HG02885 (cell line): Measurements from ENCODE around the gene UCHL3.
"Not testable (repeated sequence)": the region's sequence is repeated elsewhere in the genome, so short reads cannot be mapped to it uniquely, and the experiment has no call there.

Experiments used
- ATAC-seq: cut with Tn5 transposase; IDR thresholded peaks from one replicate; pipeline ENCODE4 v1.9.1; 2021; ENCODE audit warnings: mild to moderate bottlenecking; ENCODE audit not compliant: unreplicated experiment, poor library complexity

Gene UCHL3

DNA sequence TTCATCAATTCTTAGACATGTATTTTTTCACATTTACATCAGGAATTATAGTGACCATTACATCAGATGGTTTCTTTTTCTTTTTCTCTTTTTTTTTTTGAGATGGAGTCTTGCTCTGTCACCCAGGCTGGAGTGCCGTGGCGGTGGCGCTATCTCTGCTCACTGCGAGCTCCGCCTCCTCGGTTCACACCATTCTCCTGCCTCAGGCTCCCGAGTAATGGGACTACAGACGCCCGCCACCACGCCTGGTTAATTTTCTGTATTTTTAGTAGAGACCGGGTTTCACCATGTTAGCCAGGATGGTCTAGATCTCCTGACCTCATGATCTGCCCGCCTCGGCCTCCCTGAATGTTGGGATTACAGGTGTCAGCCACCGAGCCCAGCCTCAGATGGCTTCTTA, 4.2 kb upstream of the UCHL3 start:
- ATAC-seq: not testable (repeated sequence)

DNA sequence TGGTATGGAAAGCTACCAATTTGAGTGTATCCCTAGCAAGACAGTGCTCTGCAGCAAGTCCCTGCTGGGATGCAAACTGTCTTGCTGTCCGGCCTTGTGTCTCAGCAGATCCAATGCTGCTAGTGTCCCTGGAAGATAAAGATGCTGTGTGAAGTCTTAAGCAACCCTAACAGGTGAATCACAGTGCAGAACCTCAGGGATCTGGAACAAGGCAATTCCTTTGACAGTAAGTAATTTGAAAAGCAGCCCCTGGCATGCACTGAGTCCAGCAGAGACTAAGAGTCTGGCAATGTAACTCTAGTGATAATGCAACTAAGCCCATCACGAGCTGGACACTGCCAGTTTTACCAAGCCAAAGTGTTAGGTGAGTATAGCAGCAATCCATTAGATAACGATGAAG, 1.7 kb upstream of the UCHL3 start:
- ATAC-seq: no peak

DNA sequence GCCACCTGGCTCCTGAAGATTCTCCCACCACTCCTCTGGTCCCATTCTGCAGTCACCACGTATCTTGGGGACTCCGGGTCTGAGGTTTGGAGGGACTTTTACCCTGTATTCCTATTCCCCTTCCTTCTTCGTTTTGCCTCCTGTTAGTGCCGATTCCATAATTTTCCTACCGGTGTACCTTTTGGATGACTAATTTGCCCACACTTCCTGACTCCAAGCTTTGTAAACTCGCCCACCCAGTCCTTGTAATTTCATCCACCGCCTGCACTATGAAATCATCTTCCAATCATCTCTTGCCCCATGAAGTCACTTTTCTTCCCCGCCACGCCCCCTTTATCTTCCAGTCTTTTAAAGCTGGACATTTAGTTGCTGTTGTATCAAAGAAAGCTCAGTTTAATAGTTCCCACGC, 572 bp downstream of the UCHL3 start:
- ATAC-seq: peak; percentile 10

DNA sequence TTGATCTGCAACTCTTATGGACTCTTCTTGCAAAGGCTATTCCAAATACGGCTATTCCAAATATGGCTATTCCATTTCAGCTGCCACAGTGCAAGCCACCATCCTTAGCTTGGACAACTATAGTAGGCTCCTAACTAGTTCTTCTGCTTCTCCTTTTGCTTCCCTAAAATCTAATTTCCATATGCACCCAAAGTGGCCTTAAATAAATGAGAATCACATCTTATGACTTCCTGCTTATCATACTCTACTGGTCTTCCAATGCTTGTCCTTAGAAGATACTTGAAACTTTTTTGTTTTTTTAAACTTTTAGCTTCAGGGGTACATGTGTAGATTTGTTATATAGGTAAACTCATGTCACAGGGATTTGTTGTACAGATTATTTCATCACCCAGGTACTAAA, 4.9 kb downstream of the UCHL3 start:
- no peak for ATAC-seq

DNA sequence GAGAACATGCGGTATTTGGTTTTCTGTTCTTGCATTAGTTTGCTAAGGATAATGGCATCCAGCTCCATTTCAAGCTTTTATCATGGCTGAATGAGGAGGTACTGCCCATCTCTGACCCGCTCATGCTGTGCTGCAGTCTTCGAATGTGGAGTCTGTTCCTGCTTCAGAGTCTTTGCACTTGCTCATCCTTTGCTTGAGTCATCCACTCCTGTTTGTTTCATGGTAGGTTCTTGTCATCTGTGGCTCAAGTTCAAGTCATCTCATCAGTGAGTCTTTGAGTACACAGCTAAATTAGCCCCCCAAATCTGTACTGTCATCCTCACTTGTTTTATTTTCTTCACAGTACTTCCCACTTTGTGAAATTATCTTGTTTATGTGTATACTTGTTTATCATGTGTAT, 5.4 kb downstream of the UCHL3 start:
- ATAC-seq: no peak

DNA sequence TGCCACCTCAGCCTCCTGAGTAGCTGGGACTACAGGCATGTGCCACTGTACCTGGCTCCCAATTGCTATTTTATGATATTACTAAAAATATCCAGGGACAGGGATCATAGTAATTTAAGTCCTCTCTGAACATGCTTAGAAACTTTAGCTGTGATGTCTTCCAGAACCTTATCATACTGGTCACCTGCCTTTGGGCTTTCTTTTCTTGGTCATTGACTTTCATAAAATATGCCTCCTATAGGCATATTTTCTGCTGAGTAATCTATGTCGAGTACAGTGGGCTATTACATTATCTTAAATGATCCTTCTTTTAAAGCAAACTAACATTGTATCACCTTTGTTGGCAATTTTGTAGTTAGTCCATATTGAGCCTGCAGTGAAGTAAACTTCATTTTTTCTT, 6.2 kb downstream of the UCHL3 start:
- no peak for ATAC-seq

DNA sequence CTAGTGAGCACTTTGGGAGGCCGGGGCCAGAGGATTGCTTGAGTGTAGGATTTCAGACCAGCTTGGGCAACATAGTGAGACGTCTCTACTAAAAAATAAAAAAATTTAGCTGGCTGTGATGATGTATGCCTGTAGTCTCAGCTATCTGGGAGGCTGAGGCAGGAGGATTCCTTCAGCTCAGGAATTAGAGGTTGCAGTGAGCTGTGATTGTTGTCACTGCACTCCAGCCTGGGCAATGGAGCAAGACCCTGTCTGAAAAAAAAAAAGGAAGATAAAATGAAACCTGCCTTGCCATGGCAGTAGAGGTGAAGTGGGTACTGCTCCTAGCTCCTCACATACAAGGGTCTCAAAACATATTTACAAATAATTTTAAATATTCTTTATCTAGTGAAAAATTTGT, 7.4 kb downstream of the UCHL3 start:
- no peak for ATAC-seq

DNA sequence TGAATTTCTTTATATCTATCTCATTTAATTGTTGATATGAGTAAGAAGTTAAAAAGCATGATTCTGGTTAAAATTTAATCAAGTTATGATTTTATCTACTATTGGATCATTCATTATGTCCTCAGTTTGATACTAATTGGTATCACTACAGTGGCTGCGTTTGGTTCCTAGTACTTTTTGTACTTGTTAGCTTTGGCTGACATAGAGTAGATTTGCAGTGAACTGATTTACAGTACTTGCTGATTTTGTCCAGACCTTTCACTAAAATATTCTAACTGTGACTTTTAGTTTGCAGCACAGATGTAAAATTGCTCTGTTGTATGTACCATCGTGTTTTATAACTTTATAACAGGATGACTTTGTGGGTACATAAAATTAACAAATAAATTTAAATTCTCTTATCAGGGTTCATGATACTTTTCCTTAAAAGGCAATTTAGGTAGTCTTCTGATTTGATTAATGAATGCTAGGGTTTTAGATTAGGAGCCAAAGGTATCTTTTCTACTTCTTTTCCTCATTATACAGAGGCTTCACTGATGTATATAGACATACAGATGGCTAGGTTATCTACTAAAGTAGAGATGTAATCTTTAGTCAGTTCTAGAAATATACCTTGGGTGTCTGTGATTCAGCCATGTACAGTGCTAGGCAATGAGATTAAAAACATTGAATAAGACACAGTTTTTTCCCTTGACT, 8.7 kb downstream of the UCHL3 start:
- no peak for ATAC-seq

DNA sequence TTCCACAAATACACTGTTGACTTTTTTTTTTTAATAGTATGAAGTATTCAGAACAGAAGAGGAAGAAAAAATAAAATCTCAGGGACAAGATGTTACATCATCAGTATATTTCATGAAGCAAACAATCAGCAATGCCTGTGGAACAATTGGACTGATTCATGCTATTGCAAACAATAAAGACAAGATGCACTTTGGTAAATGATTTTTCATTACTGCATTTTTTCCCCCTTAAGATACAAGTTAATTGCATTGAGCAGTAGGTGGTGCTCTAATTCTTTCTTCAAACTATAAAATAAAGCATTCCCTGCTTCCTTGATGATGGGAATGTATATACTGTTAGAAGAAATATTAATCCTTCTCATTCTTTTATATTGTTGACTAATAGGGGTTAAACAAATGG, 17.1 kb downstream of the UCHL3 start:
- no peak for ATAC-seq

DNA sequence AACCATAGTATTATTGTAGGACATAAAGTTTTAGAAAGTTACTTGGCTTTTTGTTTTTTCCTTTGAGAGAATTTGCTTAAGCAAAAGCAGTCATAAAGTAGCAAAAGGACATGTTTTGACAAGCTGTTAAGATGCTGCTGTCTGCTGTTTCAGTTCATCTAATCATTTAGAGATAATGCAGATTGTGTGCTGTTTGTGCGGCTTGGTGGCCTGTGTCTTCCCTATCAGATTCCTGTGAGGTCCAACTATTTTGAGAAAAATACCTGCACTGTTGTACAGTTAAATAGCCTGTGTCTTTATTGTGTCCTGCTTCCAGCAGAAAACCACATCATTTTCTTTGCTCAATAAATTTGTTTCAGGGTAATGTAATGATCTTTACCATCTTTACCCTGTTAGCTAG, 20.0 kb downstream of the UCHL3 start:
- no peak for ATAC-seq

DNA sequence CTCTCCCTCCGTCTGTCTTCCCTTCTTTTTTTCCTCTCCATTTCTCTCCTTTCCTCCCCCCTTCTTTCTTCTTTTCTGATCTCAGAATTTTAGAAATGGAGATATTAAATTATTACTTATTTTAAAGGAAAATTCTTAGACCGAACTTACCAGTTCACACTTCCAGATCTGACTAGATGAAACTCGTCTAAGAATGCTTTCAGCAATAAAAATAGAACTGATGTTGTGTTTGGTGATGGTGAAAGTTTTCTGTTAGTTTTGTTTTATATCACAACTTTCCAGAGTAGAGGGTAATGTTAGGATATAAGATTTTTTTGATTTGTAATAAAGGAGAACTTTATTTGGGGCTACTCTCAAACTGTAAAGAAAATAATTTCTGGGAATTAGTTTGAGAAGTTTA, 29.9 kb downstream of the UCHL3 start:
- ATAC-seq: peak; percentile 68

DNA sequence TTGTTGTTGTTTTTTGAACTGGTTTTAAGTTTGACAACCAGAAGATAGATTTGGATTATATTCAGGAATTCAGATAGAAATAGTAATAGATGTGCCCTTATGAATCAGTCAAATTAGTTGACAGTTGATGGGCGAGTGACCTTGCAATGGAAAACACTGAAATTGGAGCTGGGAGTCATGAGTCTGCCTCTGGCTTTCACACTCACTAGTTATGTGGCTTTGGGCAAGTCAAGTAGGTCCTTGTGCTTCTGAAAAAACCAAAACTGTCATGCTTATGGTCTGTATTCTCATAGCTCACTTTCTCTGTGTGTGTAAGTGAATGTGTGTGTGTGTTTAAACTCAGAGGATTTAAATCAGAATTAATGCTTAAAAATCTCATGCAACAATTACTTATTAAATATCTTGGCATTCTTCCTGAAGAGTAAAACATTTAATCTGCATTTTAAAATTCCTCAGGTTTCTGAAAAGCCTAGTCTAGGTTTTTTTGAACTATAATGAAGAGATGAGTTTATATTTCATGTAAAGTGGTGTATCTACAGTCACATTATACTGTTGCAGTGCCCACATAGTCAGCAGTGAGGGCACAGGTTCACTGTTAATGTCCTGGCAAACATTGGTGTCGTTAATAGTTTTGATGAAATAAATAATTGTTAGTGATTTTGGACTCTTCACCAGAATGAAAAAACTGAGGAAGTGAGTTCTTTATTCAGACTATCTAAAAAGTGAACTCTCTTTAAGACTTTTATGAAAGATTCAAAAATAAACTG, 32.5 kb downstream of the UCHL3 start:
- no peak for ATAC-seq

DNA sequence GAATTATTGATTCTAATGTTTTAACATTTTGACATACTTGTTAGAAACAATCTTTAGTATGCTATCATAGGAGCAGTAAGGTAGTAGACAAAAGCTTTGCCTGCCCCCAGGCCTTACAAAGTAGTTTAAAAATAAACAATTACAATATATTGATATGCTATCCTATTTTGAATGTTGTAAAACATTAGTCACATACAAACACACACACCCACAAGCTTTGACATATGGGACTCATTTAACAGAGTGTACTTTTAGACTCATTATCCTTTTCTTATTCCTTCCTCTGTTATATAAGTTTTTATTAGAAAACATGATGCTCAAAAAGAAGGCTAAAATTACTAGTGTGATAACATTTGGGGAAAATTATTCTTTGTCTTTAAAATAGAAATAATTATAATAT, 33.5 kb downstream of the UCHL3 start:
- ATAC-seq: no peak

DNA sequence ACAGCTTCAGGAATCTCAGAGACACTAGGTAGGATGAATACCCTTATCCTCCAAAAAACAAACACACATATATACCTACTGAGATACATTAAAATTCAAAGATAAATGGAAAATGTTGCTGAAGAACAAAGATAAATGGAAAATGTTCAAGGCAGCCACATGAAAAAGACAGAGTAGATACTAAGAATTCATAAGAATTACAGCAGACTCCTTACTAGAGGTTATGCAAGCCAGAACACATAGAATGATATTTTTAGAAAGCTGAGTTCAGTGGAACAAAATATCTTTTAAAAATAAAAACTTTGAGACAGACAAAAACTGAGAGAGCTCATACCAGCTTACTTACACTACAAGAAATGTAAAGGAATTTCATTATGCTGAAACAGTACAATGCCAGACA, 35.6 kb downstream of the UCHL3 start:
- no peak for ATAC-seq

DNA sequence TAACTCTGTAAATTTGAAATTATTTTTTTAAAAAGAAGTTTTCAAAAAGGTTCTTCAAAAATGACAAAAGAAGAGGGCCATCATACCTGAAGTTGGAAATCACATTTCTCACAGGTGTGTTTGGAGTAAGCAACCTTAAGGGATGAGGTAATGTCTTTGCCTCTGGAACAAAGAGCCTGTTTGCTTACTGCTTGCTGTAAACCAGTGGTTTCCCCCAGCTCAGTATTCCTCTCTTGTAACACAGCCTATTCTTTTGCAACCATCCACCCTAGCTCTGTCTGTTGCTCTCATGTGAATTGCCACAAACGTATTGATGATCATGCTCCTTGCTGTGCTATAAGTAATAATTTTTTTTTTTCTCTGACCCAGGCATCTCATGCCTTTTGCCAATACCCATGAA, 38.1 kb downstream of the UCHL3 start:
- no peak for ATAC-seq

DNA sequence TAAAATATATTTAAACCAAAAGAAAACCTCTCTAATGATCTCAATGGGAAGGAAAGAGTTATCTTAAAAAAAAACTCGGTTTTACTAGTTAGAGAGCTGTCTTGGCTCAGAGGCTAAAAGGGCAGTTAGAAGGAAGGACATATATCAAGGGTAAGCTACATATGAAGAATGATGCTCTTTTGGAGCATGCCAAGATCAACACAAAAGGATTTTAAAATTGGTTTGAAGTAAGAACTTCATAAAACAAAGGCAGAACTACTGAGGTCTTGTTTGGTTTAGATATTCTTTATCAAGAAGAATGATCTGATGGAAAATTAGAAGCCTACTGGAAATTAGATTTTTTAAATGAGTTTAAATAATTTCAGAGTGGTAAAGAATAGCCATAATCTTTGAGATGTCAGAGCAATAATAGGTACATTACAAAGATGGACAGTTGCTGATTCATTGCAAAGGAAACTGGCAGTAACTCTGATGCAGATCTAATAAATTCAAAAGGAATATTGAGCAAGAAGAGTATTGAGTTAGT, 47.1 kb downstream of the UCHL3 start:
- ATAC-seq: no peak

DNA sequence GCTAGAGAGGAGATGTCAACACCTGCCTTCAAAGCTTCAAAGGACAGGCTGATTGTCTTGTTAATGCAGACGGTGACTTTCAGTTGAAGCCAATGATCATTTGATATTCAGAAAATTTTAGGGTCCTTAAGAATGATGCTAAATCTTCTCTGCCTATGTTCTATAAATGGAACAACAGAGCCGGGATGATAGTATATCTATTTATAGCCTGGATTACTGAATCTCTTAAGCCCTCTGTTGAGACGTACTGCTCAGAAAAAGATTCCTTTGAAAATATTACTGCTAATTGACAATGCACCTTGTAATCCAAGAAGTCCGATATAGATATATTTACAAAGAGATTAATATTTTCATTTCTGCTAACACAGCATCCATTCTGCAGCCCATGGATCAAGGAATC, 50.8 kb downstream of the UCHL3 start:
- no peak for ATAC-seq

DNA sequence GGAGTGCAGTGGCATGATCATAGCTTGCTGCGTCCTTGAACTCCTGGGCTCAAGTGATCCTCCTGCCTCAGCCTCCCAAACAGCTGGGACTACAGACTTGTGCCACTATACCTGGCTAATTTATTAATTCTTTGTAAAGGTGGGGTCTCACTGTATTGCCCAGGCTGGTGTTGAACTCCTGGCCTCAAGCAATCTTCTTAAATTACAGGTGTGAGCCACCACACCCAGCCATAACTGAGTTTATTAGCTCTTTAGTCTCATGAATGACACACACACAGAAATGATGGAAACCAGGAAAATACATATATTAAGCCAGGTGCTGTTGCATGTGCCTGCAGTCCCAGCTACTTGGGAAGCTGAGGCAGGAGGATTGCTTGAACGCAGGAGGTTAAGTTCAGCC, 53.4 kb downstream of the UCHL3 start:
- no peak for ATAC-seq

DNA sequence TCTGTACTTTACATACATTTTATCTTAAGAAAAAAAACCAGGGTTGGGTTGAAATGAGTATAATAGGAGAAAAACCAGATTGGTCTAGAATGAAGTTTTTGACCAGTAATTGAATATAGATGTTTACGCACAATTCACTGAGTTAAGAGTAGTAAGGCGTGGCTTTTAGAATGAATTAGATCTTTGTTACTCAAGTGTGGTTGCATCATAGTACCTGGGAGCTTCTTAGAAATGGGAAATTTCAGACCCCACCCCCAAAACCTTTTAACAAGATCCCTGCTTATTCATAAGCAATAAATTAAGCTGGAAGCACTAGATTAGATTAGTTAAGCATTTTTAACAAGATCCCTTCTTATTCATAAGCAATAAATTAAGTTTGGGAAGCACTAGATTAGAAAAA, 57.9 kb downstream of the UCHL3 start:
- ATAC-seq: no peak

DNA sequence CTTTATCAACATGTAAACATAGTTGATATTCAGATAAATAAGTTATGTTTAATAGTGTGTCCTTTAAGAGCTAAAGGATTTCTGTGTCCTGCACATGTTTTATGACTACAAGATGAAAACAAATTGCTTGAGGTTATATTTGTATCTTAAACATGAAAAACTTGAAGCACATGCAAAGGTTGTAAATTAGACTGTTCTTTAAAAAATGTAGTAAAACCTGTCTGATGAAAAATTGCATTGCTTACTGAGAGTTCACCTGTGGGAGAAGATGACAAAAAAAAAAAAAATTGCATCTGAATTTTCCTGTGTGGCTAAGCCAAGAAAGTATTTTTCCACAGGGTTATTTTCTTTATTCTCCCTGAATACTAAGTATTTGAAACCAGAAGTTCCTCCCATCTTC, 60.9 kb downstream of the UCHL3 start:
- no peak for ATAC-seq

DNA sequence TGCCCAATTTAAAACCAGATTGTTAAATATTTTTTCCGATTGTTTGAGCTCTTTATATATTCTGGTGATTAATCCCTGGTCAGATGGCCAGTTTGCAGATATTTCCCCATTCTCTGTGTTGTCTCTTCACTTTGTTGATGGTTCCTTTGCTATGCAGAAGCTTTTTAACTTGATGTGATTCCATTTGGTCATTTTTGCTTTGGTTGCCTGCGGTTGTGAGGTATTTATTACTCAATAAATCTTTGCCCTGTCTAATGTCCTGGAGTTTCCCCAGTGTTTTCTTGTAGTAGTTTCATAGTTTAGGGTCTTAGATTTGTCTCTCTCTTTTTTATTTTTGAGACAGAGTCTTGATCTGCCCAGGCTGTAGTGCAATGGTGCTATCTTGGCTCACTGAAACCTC, 62.8 kb downstream of the UCHL3 start:
- no peak for ATAC-seq

DNA sequence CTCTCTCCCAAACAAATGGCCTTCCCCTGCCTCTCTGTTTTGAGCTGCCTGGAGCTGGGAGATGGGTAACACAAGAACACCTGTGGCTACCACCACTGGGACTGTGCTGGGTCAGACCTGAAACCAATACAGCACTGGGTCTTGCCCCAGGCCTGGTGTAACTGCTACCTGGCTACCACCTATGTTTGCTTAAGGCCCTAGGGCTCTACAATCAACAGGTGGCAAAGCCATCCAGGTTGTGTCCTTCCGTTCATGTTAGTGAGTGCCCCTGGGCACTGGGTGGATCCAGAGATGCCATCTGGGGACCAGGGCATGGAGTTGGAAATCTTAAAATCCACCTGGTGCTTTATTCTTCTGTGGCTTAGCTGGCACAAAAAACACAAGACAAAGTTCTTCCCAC, 67.6 kb downstream of the UCHL3 start:
- no peak for ATAC-seq
